Ishikawa (cell line): ENCODE measurements around the gene PLPP1.

ENCODE experiments used
- CEBPB ChIP-seq: IDR thresholded peaks from 2 replicates; pipeline ENCODE4 v1.6.1; 2012
- CREB1 ChIP-seq: IDR thresholded peaks from 2 replicates; pipeline ENCODE4 v1.6.1; 2012; ENCODE audit warnings: low read depth
- EGR1 ChIP-seq: IDR thresholded peaks from 2 replicates; pipeline ENCODE4 v1.6.1; 2012
- EP300 ChIP-seq: IDR thresholded peaks from 2 replicates; pipeline ENCODE4 v1.6.1; 2012; ENCODE audit warnings: borderline replicate concordance
- FOXM1 ChIP-seq: IDR thresholded peaks from 2 replicates; pipeline ENCODE4 v1.6.1; 2012; ENCODE audit warnings: low read depth, borderline replicate concordance
- NFIC ChIP-seq: IDR thresholded peaks from 2 replicates; pipeline ENCODE4 v1.6.1; 2012
- RAD21 ChIP-seq: IDR thresholded peaks from 2 replicates; pipeline ENCODE4 v1.6.1; 2012; ENCODE audit warnings: low read depth
- TAF1 ChIP-seq: IDR thresholded peaks from 2 replicates; pipeline ENCODE4 v1.6.1; 2012; ENCODE audit warnings: low read depth, mild to moderate bottlenecking
- TCF12 ChIP-seq: IDR thresholded peaks from 2 replicates; pipeline ENCODE4 v1.6.1; 2012; ENCODE audit warnings: low read depth
- TEAD4 ChIP-seq: IDR thresholded peaks from 2 replicates; pipeline ENCODE4 v1.6.1; 2012
- YY1 ChIP-seq: IDR thresholded peaks from 2 replicates; pipeline ENCODE4 v1.6.1; 2012; ENCODE audit warnings: low read depth
- ZBTB7A ChIP-seq: IDR thresholded peaks from 2 replicates; pipeline ENCODE4 v1.6.1; 2012; ENCODE audit warnings: low read depth
- TF ChIP-seq, protein P1 (sequence below): IDR thresholded peaks from 2 replicates; pipeline ENCODE4 v1.6.1; 2012
- TF ChIP-seq, protein P2 (sequence below): IDR thresholded peaks from 2 replicates; pipeline ENCODE4 v1.6.1; 2012
- TF ChIP-seq, protein P3 (sequence below): IDR thresholded peaks from 2 replicates; pipeline ENCODE4 v1.6.1; 2012; ENCODE audit warnings: low read depth, mild to moderate bottlenecking

Gene PLPP1

GRCh38 chr5:55547781-55548180 lies 13.0 kb upstream of the PLPP1 start:
- TF ChIP-seq RAD21 (no peak), TAF1 (no peak), FOXM1 (no peak), EP300 (no peak), ZBTB7A (no peak), EGR1 (no peak)
- TF ChIP-seq, protein P1, sequence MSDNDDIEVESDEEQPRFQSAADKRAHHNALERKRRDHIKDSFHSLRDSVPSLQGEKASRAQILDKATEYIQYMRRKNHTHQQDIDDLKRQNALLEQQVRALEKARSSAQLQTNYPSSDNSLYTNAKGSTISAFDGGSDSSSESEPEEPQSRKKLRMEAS: no peak

DNA sequence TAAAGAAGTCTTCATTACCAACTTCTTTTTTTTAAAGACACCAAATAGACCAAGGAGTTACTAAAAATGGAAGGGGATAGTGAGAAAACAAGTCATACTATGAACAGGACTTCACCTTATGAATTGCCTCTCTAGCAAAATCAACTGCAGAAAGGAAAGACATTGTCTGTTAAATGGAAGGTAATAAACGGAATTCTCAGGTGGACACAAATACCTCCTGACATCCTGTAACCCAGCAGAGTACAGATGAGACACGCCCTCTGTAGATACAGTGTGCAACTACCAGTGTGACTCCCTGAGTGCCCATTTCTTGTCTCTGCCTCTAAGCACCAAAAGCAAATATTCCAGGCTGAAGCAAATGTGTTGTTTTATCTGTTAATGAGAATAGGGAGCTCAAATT lies 12.2 kb upstream of the PLPP1 start:
- TF ChIP-seq, protein P2, sequence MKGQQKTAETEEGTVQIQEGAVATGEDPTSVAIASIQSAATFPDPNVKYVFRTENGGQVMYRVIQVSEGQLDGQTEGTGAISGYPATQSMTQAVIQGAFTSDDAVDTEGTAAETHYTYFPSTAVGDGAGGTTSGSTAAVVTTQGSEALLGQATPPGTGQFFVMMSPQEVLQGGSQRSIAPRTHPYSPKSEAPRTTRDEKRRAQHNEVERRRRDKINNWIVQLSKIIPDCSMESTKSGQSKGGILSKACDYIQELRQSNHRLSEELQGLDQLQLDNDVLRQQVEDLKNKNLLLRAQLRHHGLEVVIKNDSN: no peak
- TF ChIP-seq, protein P3, sequence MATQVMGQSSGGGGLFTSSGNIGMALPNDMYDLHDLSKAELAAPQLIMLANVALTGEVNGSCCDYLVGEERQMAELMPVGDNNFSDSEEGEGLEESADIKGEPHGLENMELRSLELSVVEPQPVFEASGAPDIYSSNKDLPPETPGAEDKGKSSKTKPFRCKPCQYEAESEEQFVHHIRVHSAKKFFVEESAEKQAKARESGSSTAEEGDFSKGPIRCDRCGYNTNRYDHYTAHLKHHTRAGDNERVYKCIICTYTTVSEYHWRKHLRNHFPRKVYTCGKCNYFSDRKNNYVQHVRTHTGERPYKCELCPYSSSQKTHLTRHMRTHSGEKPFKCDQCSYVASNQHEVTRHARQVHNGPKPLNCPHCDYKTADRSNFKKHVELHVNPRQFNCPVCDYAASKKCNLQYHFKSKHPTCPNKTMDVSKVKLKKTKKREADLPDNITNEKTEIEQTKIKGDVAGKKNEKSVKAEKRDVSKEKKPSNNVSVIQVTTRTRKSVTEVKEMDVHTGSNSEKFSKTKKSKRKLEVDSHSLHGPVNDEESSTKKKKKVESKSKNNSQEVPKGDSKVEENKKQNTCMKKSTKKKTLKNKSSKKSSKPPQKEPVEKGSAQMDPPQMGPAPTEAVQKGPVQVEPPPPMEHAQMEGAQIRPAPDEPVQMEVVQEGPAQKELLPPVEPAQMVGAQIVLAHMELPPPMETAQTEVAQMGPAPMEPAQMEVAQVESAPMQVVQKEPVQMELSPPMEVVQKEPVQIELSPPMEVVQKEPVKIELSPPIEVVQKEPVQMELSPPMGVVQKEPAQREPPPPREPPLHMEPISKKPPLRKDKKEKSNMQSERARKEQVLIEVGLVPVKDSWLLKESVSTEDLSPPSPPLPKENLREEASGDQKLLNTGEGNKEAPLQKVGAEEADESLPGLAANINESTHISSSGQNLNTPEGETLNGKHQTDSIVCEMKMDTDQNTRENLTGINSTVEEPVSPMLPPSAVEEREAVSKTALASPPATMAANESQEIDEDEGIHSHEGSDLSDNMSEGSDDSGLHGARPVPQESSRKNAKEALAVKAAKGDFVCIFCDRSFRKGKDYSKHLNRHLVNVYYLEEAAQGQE: no peak
- no peak for TF ChIP-seq FOXM1
- TF ChIP-seq, protein P1: no peak
- TF ChIP-seq TCF12: no peak
- no peak for TF ChIP-seq ZBTB7A
- no peak for TF ChIP-seq RAD21

DNA sequence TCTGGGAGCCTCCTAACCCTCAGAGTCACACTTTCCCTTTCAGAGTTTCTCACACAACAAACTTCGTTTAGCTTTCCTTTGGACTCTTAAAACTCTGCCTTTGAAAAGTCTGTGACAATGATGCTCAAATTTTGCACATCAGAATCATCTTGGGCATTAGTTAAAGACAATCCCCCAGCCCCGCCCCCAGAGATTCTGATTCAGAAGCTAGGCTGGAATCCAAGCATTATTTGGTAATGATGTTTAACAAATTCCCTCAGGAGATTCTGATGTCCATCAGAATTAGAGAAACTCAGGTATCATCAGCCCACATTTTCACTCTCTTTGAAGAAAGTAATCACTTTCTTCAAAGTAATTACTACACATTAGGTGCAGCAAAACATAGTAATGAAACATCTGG lies 9.6 kb upstream of the PLPP1 start:
- TF ChIP-seq, protein P3: no peak
- TF ChIP-seq, protein P1: no peak
- TF ChIP-seq TEAD4 (no peak), TCF12 (no peak), RAD21 (no peak), CREB1 (no peak), FOXM1 (no peak), NFIC (no peak), YY1 (no peak), TAF1 (no peak), EP300 (no peak), ZBTB7A (no peak), CEBPB (no peak), EGR1 (no peak)
- TF ChIP-seq, protein P2: no peak

GRCh38 chr5:55541056-55541635 lies 6.4 kb upstream of the PLPP1 start:
- no peak for TF ChIP-seq YY1
- TF ChIP-seq TAF1: no peak
- TF ChIP-seq CEBPB: no peak
- no peak for TF ChIP-seq TEAD4
- no peak for TF ChIP-seq ZBTB7A
- TF ChIP-seq FOXM1: no peak

DNA sequence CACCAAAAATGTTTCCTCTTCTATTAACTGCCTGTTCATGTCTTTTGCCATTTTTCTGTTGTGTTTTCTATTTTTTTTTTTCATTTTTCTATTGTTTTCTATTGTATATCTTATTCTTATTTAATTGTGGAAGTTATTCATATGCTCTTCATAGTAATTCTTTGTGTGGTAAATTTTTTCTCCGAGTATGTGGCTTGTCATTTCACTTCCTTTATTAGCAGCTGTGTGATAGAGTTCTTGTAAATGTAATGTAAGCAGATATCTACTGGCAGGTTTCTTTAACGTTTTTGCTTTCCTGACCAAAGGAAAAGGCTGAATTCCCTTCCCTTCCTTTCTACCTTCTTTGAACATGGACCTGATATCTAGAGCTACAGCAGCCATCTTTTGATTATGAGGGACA lies 5.8 kb upstream of the PLPP1 start:
- TF ChIP-seq TAF1: no peak
- TF ChIP-seq ZBTB7A: no peak
- TF ChIP-seq CEBPB: no peak
- TF ChIP-seq YY1: no peak
- TF ChIP-seq CREB1: no peak
- no peak for TF ChIP-seq FOXM1
- TF ChIP-seq, protein P1: no peak
- TF ChIP-seq TCF12: no peak
- no peak for TF ChIP-seq NFIC
- TF ChIP-seq, protein P3: no peak
- TF ChIP-seq EGR1: no peak
- no peak for TF ChIP-seq RAD21
- TF ChIP-seq, protein P2: no peak
- no peak for TF ChIP-seq TEAD4
- no peak for TF ChIP-seq EP300
